ENCODE data around the gene PDSS2.

PDSS2 gene

GRCh38 chr6:107473660-107474059, 14.3 kb upstream of the PDSS2 start:
- H3K4me2 ChIP-seq (ENCODE audit: low read length): no peak overlapping the region

DNA sequence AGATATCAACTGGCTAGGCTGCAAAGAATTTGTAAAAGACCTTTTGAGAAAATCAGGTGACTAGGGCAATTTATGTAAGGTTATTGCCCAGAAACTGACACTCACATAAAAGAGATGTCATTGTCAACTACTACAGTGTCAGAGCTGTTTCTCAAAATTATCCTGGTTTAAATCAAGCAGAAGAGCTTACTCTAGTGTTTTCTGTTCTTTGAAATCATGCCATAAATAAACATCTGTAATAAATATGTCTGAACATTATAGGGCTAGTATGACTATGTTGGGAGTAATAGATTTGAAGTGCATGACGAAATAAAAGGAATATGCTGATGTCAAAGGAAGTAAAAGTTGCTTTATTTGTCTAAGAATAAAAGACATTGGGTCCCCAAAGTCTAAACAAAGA, 11.0 kb upstream of the PDSS2 start:
- H3K9me2 ChIP-seq (replicated peaks; ENCODE audit: control insufficient read depth, low read length): no peaks in the 10 kb centered on the region
- peaks cover 7% of the 10 kb centered on the region for H3K4me1 ChIP-seq (ENCODE audit: control insufficient read depth, low read length)
- H3K36me3 ChIP-seq (ENCODE audit: control insufficient read depth, low read length): no peaks in the 10 kb centered on the region
- no peaks in the 10 kb centered on the region for H3K27me3 ChIP-seq (ENCODE audit: control insufficient read depth, low read length)
- no peaks in the 10 kb centered on the region for H4K20me1 ChIP-seq (ENCODE audit: control insufficient read depth, insufficient read depth, low read depth, low read length)
- no peak overlapping the region for H3K4me2 ChIP-seq (ENCODE audit: low read length)
- H3K79me2 ChIP-seq (ENCODE audit: control insufficient read depth, low read length): no peaks in the 10 kb centered on the region
- TF ChIP-seq, protein P1, sequence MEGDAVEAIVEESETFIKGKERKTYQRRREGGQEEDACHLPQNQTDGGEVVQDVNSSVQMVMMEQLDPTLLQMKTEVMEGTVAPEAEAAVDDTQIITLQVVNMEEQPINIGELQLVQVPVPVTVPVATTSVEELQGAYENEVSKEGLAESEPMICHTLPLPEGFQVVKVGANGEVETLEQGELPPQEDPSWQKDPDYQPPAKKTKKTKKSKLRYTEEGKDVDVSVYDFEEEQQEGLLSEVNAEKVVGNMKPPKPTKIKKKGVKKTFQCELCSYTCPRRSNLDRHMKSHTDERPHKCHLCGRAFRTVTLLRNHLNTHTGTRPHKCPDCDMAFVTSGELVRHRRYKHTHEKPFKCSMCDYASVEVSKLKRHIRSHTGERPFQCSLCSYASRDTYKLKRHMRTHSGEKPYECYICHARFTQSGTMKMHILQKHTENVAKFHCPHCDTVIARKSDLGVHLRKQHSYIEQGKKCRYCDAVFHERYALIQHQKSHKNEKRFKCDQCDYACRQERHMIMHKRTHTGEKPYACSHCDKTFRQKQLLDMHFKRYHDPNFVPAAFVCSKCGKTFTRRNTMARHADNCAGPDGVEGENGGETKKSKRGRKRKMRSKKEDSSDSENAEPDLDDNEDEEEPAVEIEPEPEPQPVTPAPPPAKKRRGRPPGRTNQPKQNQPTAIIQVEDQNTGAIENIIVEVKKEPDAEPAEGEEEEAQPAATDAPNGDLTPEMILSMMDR (IDR thresholded peaks at IDR 0.05; ENCODE audit: low read depth, low read length, poor library complexity, severe bottlenecking): no peak
- no peak for TF ChIP-seq EZH2phosphoT487 (IDR thresholded peaks at IDR 0.05; ENCODE audit: borderline replicate concordance, low read length)
- H3K4me3 ChIP-seq (ENCODE audit: low read length): no peak overlapping the region
- H3K27ac ChIP-seq (ENCODE audit: low read depth, low read length): no peak overlapping the region
- H3F3A ChIP-seq (ENCODE audit: control insufficient read depth, insufficient read depth): no peaks in the 10 kb centered on the region
- H3K9me3 ChIP-seq (ENCODE audit: control insufficient read depth, insufficient read depth, low read length): no peaks in the 10 kb centered on the region

More at GRCh38 chr6:107473660-107474059, 14.3 kb upstream of the PDSS2 start:
- no peaks in the 10 kb centered on the region for H3K79me2 ChIP-seq (ENCODE audit: control insufficient read depth, low read length)
- no peaks in the 10 kb centered on the region for H3F3A ChIP-seq (ENCODE audit: control insufficient read depth, insufficient read depth)
- H3K9me3 ChIP-seq (ENCODE audit: control insufficient read depth, insufficient read depth, low read length): no peaks in the 10 kb centered on the region
- no peaks in the 10 kb centered on the region for H3K27me3 ChIP-seq (ENCODE audit: control insufficient read depth, low read length)
- no peaks in the 10 kb centered on the region for H3K9me2 ChIP-seq (replicated peaks; ENCODE audit: control insufficient read depth, low read length)
- H3K36me3 ChIP-seq (ENCODE audit: control insufficient read depth, low read length): no peaks in the 10 kb centered on the region
- H3K27ac ChIP-seq (ENCODE audit: low read depth, low read length): no peak overlapping the region
- H3K4me3 ChIP-seq (ENCODE audit: low read length): no peak overlapping the region
- no peaks in the 10 kb centered on the region for H4K20me1 ChIP-seq (ENCODE audit: control insufficient read depth, insufficient read depth, low read depth, low read length)
- TF ChIP-seq, protein P1 (IDR thresholded peaks at IDR 0.05; ENCODE audit: low read depth, low read length, poor library complexity, severe bottlenecking): no peak
- no peak for TF ChIP-seq EZH2phosphoT487 (IDR thresholded peaks at IDR 0.05; ENCODE audit: borderline replicate concordance, low read length)
- no peaks in the 10 kb centered on the region for H3K4me1 ChIP-seq (ENCODE audit: control insufficient read depth, low read length)

- Histone ChIP-seq H3K36me3 (ENCODE audit: control insufficient read depth, low read length) (no peaks in the 10 kb centered on the region), H3F3A (ENCODE audit: control insufficient read depth, insufficient read depth) (no peaks in the 10 kb centered on the region), H3K9me2 (replicated peaks; ENCODE audit: control insufficient read depth, low read length) (no peaks in the 10 kb centered on the region; the same call in 1 of the 2 replicates), H3K27ac (ENCODE audit: low read depth, low read length) (no peak overlapping the region), H3K4me1 (ENCODE audit: control insufficient read depth, low read length) (peaks cover 14% of the 10 kb centered on the region), H4K20me1 (ENCODE audit: control insufficient read depth, insufficient read depth, low read depth, low read length) (no peaks in the 10 kb centered on the region), H3K9me3 (ENCODE audit: control insufficient read depth, insufficient read depth, low read length) (no peaks in the 10 kb centered on the region), H3K79me2 (ENCODE audit: control insufficient read depth, low read length) (no peaks in the 10 kb centered on the region), H3K27me3 (ENCODE audit: control insufficient read depth, low read length) (no peaks in the 10 kb centered on the region), H3K4me2 (ENCODE audit: low read length) (no peak overlapping the region), H3K4me3 (ENCODE audit: low read length) (no peak overlapping the region)
- TF ChIP-seq, protein P1 (IDR thresholded peaks at IDR 0.05; ENCODE audit: low read depth, low read length, poor library complexity, severe bottlenecking): no peak
- TF ChIP-seq EZH2phosphoT487 (IDR thresholded peaks at IDR 0.05; ENCODE audit: borderline replicate concordance, low read length): no peak
Measured at GRCh38 chr6:107466062-107466461, 6.7 kb upstream of the PDSS2 start.

Data from DOHH2 (cell line).